Measurements from ENCODE around the gene AHI1. TPM values are rescaled to one million over a fixed set of nuclear protein-coding genes. Genes with fewer than 3 reads are reported as not detected.

Gene AHI1
- total RNA-seq, 1 donor from 2014 or later: 9.9 TPM

DNA sequence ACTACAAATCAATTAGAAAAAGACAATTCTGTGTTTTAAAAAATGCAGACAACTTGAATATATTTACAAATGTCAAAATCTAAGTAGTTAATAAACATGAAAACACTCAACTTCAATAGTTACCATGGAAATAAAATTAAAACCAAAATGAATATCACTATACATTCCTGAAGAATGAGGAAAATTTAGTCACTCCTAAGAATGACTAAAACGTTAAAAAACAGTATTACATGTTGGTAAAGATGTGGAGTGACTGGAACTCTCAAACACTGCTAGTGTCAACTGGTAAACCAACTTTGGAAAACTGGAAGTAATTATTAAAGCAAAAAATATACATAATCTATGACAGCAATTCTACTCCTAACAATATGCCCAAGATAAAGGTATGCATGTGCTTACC lies 36.3 kb downstream of the AHI1 start:
- no peak for DNase-seq (ENCODE audit: low read depth, low spot score)

DNA sequence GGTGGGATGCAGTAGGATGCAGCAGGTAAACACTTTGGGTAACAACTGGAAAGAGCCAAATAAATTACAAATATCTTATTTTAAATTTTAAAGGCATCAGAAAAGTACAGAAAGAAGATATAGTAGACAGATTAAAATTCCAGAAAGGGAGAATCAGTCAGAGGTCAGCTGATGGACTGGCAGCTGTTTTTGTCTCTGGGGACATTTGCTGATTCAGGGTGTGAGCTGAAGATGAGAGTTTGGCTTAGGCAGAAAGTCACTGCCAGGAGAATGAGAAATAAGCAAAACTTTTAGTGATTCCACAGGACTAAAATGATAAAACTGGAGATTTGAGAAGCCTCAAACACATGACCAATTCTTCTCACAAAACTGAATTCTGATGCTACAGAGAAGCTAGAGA lies 39.5 kb downstream of the AHI1 start:
- DNase-seq (ENCODE audit: low read depth, low spot score): no peak

DNA sequence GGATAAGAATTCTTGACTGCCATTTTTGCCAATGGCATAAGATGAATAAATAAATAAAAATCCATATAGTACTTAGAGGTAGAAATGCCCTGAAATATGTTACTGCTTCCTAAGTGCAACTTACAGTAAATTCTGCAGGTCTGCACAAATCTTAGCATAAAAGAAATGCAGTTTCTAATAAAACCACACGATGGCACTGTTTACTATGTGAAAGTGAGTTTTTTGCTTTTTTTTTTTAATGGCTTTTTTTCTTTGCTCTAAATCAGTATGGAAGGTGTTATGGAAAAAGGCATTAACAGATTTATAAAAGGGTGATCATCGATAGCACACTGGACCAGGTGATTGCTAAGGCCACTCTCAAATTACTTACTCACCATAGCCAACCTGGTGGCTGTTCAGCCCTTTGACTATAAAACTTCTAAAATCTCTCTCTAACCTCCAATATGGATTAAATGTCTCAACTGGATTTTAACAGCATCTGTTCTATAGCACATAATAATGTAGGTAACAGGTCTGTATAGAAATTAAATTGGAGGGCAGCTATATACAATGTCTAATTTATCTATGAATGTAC lies 45.8 kb downstream of the AHI1 start:
- no peak for DNase-seq (ENCODE audit: low read depth, low spot score)

DNA sequence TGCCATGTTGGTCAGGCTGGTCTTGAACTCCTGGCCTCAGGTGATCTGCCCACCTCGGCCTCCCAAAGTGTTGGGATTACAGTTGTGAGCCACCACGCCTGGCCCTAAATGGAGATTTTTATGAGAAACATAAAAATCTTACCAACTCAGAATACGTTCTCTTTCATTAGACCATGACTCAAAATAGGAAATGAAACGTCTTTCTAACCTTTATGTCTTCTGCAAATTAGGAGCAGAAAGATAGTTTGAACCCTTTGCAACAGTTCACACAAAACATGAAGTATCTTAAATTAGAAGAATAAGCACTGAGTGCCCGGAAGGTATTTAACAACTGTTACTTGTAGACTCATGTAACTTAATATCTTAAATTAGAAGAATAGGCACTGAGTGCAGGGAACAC lies 48.3 kb downstream of the AHI1 start:
- no peak for DNase-seq (ENCODE audit: low read depth, low spot score)

DNA sequence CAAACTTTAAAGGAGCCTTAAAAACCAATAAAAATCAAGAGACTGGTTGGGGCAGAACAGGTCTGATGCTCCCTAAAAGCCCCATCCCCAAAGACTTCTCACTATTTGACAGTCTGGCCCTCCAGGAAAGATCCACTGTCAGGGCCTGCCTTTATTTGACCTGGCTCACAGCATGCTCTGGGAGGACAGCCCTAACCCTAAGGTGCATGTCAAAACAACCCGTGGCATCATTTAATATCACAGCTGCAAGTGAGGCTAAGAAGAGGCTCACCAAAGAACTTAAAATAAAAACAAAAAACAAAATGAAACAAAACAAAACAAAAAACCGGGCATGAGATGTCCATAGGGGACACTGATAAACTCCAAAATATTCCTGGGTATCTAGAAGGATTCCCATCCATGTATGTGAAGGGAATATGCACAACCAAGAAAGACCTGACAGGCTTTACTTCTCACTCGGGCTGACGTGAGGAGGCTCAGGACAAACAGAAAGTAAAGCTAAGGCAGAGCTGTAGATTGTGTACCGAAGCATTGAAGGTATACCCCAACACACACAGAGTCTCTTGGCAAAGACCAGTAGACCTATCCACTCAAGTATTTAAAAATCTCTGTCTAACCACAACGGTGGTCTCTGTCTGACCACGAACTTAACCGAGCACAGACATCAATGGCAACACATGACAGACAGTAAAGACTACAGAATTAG lies 57.3 kb downstream of the AHI1 start:
- no peak for DNase-seq (ENCODE audit: low read depth, low spot score)

DNA sequence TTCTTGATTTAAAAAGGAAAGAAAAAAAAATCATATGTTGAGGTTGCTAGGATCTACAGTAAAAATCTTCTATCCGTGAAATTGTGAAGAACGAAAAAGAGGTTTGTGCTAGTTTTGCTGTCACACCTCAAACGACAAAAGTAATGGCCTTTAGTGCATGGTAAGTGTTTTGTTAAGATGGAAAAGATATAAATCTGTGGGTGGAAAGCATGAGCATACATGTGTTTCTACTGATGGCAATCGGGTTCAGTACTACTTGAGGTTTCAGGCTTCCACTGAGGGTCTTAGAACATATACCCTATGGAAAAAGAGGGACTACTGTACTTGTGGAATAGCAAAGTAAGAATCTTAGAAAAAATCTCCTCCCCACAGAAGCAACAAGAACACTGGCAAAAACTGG lies 58.0 kb downstream of the AHI1 start:
- no peak for DNase-seq (ENCODE audit: low read depth, low spot score)

DNA sequence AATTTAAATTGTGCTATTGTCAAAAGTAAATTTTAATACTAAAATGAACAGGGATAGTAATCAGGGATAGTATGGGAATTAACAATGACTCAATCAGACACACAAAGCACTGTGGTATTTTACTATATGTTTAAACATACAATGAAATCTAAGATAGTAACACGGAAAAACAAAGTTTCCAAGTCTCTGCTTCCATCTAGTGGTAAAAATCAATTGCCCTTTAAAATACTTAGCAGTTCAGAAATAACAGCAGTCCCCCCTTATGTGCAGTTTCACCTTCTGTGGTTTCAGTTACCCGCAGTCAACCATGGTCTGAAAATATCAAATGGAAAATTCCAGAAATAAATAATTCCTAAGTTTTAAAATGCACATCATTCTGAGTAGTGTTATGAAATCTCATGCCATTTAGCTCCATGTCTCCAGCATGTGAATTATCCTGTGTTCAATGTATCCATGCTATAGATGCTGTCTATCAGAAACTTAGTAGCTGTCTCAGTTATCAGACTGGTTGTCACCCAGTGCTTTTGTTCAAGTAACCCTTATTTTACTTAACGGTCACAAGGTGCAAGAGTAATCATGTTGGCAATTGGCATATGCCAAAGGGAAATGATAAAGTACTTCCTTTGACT lies 58.5 kb downstream of the AHI1 start:
- DNase-seq (ENCODE audit: low read depth, low spot score): no peak

DNA sequence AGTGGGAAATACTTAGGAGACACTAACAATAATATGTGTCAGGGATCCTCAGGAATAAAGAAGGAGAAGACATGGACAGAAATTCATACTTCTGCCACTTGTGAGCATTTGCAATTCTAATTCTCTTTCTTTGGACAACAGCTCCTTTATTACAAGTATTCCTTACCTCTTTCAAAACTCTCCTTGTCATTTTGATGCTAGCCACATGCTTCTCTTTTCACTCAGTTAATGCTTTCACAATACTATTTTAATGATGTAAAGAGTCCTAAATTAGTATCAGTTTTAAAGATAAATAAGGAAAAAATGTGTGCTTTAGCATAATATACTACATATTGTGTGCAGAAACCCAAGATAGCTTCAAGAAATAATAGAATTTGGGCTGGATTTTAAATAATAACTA lies 62.5 kb downstream of the AHI1 start:
- DNase-seq (ENCODE audit: low read depth, low spot score): no peak

DNA sequence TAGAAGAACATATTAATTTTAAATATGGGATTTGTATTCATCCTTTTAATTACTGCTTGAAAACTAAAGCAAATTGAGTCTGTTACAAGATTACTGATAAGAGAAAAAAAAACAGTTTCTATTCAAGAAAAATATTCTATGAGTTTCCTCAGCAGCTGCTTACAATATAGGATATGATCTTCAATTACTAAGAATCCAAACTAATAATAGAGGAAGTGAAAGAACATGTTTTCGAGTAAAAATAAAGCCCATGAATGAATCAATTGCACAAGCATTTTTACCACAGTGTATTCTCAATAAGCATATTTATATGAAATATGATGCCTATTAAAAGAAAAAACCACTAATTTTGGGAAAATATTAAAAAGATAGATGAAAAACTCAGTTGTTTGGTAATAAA lies 63.4 kb downstream of the AHI1 start:
- DNase-seq (ENCODE audit: low read depth, low spot score): no peak

DNA sequence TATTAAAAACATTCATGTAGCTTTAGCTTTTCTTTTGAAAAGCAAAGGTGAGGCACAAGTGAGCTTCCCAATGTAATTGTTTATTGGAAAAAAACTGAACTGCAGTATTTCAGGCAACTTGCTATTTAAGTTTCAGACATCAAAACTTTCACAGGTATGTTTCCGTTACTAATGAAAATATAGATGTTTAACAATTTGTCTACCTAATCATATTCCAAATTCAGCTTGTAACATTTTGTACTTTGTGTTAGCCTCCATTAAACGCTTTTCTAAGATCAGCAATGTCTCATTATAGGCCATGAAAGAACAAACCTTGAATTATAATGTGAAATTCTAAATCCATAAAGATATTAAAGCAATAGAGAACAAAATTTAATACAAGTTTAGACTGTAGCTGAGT lies 69.5 kb downstream of the AHI1 start:
- DNase-seq (ENCODE audit: low read depth, low spot score): no peak

DNA sequence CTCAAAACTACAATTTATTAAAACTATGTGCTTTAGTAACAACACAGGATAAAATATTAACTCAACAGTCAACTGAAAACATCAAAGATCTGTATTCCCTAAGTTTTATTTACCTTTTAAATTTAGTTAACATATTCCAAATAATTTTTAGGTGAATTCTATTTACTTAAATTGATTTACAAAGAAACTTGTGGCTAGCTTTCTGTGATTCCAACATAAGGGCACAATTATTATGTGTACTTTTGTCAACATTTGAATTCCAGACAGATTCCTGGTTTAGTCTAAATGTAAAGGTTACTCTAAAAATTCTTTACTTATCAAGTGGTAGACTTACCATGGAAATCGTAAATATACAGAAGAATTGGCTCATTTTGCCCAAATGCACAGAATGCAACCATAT lies 70.7 kb downstream of the AHI1 start:
- no peak for DNase-seq (ENCODE audit: low read depth, low spot score)

DNA sequence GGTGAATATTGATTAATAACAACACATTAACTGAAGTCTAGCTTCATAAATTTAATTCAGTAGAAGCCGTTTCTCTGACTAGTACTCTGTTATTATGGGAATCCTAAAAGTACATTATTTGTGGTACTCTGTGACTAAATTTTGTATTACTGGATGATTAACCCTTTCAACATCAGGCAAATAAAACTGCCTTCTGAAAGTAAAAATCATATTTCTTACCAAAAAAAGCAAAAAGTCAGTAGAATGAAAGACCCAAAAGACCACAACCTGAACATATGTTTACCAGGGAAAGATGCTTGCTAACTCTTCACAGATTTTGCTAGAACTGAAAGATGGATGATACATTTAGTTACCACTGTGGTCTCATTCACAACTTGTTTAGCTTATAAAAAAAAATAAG lies 73.2 kb downstream of the AHI1 start:
- DNase-seq (ENCODE audit: low read depth, low spot score): no peak

DNA sequence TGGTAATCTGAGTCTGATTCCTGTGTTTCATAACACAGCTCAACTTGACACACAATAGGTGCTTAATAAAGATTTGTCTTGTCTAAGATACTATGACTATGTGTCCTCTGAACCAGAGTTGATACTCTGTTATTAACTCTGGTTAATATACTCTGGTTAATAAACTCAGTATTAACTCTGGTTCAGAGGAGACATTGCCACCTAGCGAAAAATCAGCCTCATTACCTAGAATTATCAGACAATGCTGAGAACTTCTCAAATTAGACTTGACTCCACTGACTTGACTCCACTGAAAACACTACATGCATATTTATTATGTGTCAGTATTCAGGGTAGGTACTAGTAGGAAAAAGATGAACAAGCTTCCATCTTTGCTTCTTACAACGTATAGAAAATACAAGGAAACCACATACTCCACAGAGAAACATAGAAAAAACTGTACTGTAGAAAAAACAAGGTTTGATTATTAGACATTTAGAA lies 73.9 kb downstream of the AHI1 start:
- no peak for DNase-seq (ENCODE audit: low read depth, low spot score)

DNA sequence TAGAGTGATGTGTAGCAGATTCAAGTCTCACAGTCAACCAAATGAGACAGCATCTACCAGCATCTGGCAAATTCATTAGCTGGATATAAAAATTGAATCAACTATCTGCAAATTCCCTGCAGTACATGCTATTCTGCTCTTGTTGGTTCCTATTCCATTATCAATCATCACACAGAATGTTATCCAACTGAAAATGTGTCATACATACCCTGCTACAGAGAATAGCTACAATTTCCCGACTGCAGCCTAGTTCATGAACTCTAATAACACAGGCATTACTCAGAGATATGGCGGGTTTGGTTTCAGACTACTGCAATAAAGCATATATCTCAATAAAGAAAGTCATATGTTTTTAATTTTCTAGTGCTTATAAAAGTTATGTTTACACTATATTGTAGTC lies 78.4 kb downstream of the AHI1 start:
- DNase-seq (ENCODE audit: low read depth, low spot score): no peak

DNA sequence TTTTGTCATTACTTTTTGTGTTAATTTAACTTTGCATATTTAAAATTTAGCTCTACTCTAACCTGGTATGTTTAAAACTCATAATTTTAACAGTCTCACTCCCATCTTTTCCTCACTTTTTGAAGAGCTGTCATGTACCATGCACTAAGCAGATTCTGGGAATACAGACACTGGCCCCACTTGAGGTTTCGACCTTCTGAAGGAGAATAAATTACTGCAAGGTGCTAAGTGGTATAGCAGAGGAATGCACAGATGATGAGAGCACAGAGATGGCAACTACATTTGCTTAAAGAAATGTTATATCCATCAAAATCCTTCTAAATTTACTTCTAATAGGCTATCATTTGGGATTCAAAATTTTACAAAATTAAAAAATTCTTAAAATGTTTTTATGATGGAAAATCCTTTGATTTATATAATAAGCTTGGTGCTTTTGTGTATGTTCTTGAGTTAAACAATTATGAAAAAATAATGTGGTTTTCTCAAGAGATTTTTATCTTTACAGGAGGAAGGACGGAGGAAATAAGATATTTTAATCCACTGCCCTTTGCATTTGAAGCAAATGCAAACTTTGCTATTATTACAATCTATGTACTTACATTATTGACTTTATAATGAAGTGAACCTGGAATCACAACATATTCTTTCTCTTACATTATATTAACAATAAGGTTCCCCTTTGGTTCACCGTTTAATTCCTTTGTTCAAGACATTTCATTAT lies 79.3 kb downstream of the AHI1 start:
- DNase-seq (ENCODE audit: low read depth, low spot score): no peak

DNA sequence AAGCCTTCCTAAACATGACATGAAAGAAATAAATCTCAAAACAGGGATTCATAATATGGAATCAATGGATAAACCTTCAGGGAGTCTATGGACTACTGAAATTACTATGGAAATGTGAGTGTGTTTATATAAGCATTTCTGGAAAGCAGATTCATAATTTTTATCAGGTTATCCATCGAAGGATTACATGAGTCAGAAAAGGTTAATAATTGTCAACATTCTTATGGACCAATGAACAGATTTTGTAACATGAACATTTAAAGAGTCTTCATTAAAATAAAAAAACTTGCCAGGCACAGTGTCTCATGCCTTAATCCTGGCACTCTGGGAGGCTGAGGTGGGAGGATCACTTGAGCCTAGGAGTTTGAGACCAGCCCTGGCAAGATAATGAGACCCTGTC lies 84.8 kb downstream of the AHI1 start:
- no peak for DNase-seq (ENCODE audit: low read depth, low spot score)

DNA sequence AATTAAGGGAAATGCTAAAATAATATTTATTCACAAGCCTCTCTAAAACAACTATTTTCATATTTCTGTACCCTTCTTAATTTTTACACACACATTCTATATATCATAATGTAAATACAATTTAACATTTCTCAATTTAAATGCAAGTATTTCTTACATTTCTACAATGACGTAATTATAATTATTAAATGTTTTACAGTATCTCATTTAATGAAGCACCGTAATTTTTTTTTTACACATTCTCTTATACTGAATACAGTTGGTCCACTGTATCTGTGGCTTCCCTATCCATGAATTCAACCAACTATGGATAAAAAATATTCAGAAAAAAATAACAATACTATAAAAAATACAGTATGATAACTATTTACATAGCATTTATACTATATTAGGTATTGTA lies 85.7 kb downstream of the AHI1 start:
- DNase-seq (ENCODE audit: low read depth, low spot score): no peak

DNA sequence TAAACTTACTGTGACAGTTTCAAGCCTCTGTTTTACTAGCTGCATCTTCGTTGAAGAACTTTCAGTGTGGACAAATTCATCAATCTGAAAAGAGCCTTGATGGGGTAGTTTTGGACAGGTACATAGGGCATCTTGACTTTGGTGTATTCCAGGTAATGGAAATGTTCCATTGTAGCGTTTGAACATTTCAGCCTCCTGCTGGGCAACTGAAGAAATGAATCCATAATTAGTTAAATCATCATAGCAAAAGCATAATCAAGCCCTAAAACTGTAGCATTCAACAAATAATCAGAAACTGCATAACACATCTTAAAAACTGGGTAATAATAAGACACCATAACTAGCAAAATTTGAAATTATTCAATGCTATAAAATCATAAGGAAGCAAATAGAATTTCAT lies 86.2 kb downstream of the AHI1 start:
- no peak for DNase-seq (ENCODE audit: low read depth, low spot score)

DNA sequence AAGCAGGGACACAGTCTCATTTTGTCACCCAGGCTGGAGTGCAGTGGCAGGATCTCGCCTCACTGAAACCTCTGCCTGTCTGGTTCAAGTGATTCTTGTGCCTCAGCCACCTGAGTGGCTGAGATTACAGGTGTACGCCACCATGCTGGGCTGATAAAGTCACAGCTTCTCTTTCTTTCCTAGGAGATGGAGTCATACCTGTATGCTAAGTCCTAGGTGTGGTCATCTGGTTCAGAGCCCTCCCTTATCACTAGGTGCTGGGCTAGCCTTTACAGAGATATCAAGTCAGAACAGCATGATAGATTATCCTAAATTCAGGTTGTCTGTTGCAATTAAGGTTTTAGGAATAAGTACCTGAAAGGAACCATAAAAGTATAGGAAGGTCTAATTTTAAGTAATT lies 86.7 kb downstream of the AHI1 start:
- no peak for DNase-seq (ENCODE audit: low read depth, low spot score)

DNA sequence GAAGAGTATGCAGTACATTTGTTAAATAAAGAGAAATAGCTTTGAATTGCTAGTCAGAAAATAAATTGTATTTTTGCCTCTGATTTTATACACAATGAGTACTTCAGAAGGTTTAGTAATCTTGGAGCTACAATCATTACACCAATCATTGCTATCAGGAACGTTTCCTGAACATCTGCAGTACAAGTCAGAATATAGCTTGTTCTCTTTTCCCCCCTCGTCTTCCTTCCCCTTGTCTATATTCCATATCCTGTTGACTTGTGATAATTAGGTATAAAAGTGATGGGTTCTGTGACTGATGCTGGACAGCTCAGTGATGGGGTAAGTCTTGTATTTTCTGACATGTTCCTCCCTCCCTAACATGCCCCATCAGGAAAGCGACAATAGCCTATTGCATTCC lies 94.0 kb downstream of the AHI1 start:
- peak; percentile 19 for DNase-seq (ENCODE audit: low read depth, low spot score)

DNA sequence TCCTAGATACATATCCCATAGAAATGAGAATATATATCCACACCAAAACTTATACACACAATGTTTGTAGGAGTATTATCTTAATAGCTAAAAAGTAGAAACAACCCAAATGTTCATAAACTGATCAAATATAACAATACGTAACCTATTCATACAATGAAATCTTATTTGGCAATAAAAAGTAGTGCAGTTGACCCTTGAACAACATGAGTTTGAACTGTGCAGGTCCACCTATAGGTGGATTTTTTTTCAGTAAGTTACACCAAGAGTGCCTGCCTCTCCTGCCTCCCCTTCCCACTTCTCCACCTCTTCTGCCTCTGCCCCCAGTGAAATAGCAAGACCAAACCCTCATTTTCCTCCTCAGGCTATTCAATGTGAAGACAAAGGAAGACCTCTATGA lies 95.2 kb downstream of the AHI1 start:
- DNase-seq (ENCODE audit: low read depth, low spot score): no peak

DNA sequence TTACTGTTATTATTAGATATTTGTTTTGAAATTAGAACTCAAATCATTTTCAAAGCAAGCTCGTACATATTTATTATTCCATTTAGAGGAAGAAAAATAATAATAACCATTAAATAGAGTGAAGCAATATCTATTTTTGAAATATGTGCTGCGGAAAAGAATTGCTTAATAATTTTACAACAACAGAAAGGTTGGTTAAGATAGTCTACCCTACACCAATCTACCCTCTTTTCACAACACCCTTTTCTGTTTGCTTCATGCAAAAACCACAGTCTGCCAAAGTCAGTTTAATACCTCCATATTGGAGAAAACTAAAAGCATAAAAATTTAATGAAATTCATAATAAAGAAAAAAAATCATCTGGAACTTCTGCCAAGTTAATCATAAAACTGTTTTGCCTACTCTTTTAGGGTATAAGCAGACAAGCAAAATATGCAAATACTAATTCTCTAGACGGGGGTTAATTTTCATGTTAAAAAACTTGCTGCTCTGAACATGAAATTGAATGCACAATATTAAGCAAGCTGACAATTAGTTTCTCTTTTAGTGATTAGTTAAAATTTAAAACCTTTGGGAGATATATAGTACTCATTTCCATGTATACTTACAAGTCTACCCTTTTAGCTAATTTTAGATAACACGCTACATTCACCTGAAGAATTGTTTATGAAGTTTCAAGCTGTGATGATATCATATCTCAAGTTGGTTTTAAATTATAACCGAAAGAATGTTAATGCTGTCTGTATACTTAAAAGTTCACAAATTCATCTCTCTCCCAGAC lies 100.2 kb downstream of the AHI1 start:
- no peak for DNase-seq (ENCODE audit: low read depth, low spot score)
